Liver (tissue), 9 donors: ENCODE data around the gene KLHDC7B. TPM values are rescaled to one million over a fixed set of nuclear protein-coding genes. Genes with fewer than 3 reads are reported as not detected.

Source experiments
- DNase-seq: peaks from one replicate; pipeline ENCODE4 v3.0.0-alpha.2; 2017; ENCODE audit warnings: low spot score
- H3K27ac ChIP-seq, 2 donors: one replicate each; pipeline ENCODE4 v1.7.0; 2013; ENCODE audit warnings: inconsistent platforms in 2 of 2, low read length in 2 of 2, control low read depth in 1 of 2, low read depth in 1 of 2, mild to moderate bottlenecking in 1 of 2
- H3K27me3 ChIP-seq, 4 donors: one replicate each; pipeline versions ENCODE4 v1.6.1 to v1.7.0; 2013; ENCODE audit warnings: low read length in 3 of 4, inconsistent platforms in 1 of 4, mild to moderate bottlenecking in 1 of 4, moderate library complexity in 1 of 4; ENCODE audit not compliant: control insufficient read depth in 4 of 4, insufficient read depth in 4 of 4
- H3K36me3 ChIP-seq, 4 donors: one replicate each; pipeline versions ENCODE4 v1.6.1 to v1.7.0; 2013; ENCODE audit warnings: low read length in 3 of 4, mild to moderate bottlenecking in 3 of 4, low read depth in 1 of 4, moderate library complexity in 1 of 4; ENCODE audit not compliant: control insufficient read depth in 4 of 4, insufficient read depth in 3 of 4
- H3K4me1 ChIP-seq, 4 donors: one replicate each; pipeline versions ENCODE4 v1.6.1 to v1.7.0; 2013; ENCODE audit warnings: low read length in 3 of 4, mild to moderate bottlenecking in 3 of 4, moderate library complexity in 1 of 4; ENCODE audit not compliant: control insufficient read depth in 4 of 4, insufficient read depth in 4 of 4
- H3K4me3 ChIP-seq, 3 donors: one replicate each; pipeline versions ENCODE4 v1.6.1 to v1.7.0; 2013; ENCODE audit warnings: low read length in 3 of 3, control low read depth in 1 of 3, low read depth in 1 of 3, mild to moderate bottlenecking in 1 of 3
- H3K9ac ChIP-seq, 2 donors: one replicate each; pipeline ENCODE4 v1.7.0; 2013; ENCODE audit warnings: low read length in 2 of 2, mild to moderate bottlenecking in 2 of 2, moderate library complexity in 2 of 2, control low read depth in 1 of 2, low read depth in 1 of 2
- H3K9me3 ChIP-seq, 4 donors: one replicate each; pipeline versions ENCODE4 v1.6.1 to v1.7.0; 2013; ENCODE audit warnings: low read length in 3 of 4; ENCODE audit not compliant: control insufficient read depth in 4 of 4
- EGR1 ChIP-seq, 2 donors: IDR thresholded peaks; 2 replicates each; pipeline ENCODE4 v1.6.1; 2016 to 2018; ENCODE audit warnings: antibody characterized with exemption in 2 of 2, low read depth in 2 of 2
- FOXA1 ChIP-seq: IDR thresholded peaks from 2 replicates; pipeline ENCODE4 v1.6.1; 2016; ENCODE audit warnings: antibody characterized with exemption
- FOXA2 ChIP-seq: IDR thresholded peaks from 2 replicates; pipeline ENCODE4 v1.6.1; 2016; ENCODE audit warnings: antibody characterized with exemption
- GABPA ChIP-seq, 2 donors: IDR thresholded peaks in 1 of 2; conservative IDR thresholded peaks in 1 of 2; 2 replicates each; pipeline ENCODE4 v1.6.1; 2016; ENCODE audit warnings: antibody characterized with exemption in 2 of 2, mild to moderate bottlenecking in 1 of 2, moderate library complexity in 1 of 2
- HNF4A ChIP-seq, 2 donors: conservative IDR thresholded peaks; 2 replicates each; pipeline ENCODE4 v1.6.1; 2016; ENCODE audit warnings: antibody characterized with exemption in 2 of 2, mild to moderate bottlenecking in 2 of 2
- HNF4G ChIP-seq: IDR thresholded peaks from 2 replicates; pipeline ENCODE4 v1.6.1; 2016; ENCODE audit warnings: antibody characterized with exemption
- JUND ChIP-seq, 2 donors: IDR thresholded peaks; 2 replicates each; pipeline ENCODE4 v1.6.1; 2016; ENCODE audit warnings: antibody characterized with exemption in 2 of 2
- NR2F2 ChIP-seq: IDR thresholded peaks from 2 replicates; pipeline ENCODE4 v1.6.1; 2016; ENCODE audit warnings: antibody characterized with exemption
- RAD21 ChIP-seq, 2 donors: IDR thresholded peaks; 2 replicates each; pipeline ENCODE4 v1.6.1; 2016; ENCODE audit warnings: antibody characterized with exemption in 2 of 2, mild to moderate bottlenecking in 2 of 2
- RXRA ChIP-seq, 2 donors: IDR thresholded peaks; 2 replicates each; pipeline ENCODE4 v1.6.1; 2017 to 2018; ENCODE audit warnings: antibody characterized with exemption in 2 of 2, mild to moderate bottlenecking in 1 of 2
- SP1 ChIP-seq: IDR thresholded peaks from 2 replicates; pipeline ENCODE4 v1.6.1; 2018; ENCODE audit warnings: antibody characterized with exemption, mild to moderate bottlenecking
- TAF1 ChIP-seq: conservative IDR thresholded peaks from 2 replicates; pipeline ENCODE4 v1.6.1; 2016; ENCODE audit warnings: antibody characterized with exemption, mild to moderate bottlenecking
- YY1 ChIP-seq: IDR thresholded peaks from 2 replicates; pipeline ENCODE4 v1.6.1; 2016; ENCODE audit warnings: antibody characterized with exemption, mild to moderate bottlenecking
- WGBS: extraction: QIAGEN DNeasy Blood & Tissue Kit; methylation state at CpG from one replicate; pipeline ENCODE4 v1.1.7; 2013; 5-methylcytosine and 5-hydroxymethylcytosine counted together
- polyA plus RNA-seq, 2 donors: library from polyadenylated mRNA; stranded (reverse) in 1 of 2; unstranded in 1 of 2; fragments of 200-250 nt in 1 of 2; fragments of >200 nt in 1 of 2; fragmentation: Nextera tagmentation in 1 of 2; extraction: Ambion mirVana in 1 of 2; gene quantifications; one replicate each; pipeline versions ENCODE4 v1.2.1 to v1.2.3, GENCODE V29; 2013 to 2015
- total RNA-seq, 2 donors: library from RNA; depleted of rRNA; stranded (reverse); fragments of >200 nt; gene quantifications; one replicate each; pipeline ENCODE4 v1.2.3, GENCODE V29; 2014
- TF ChIP-seq, protein P1 (sequence below): IDR thresholded peaks from 2 replicates; pipeline ENCODE4 v1.6.1; 2016; ENCODE audit warnings: antibody characterized with exemption
- TF ChIP-seq, protein P2 (sequence below): IDR thresholded peaks from 2 replicates; pipeline ENCODE4 v1.6.1; 2016; ENCODE audit warnings: antibody characterized with exemption, mild to moderate bottlenecking
- TF ChIP-seq, protein P3 (sequence below): fragments of 150-350 bp; IDR thresholded peaks from 2 replicates; pipeline ENCODE4 v1.5.1; 2017; ENCODE audit warnings: improper control_type of control experiment, low read depth, low read length; ENCODE audit not compliant: missing input control
- TF ChIP-seq, protein P4 (sequence below): IDR thresholded peaks from 2 replicates; pipeline ENCODE4 v1.6.1; 2016; ENCODE audit warnings: antibody characterized with exemption
- TF ChIP-seq, protein P5 (sequence below): IDR thresholded peaks from 2 replicates; pipeline ENCODE4 v1.6.1; 2016; ENCODE audit warnings: antibody characterized with exemption
- donor health status: healthy.
- donor health status: healthy.
- donor health status: healthy.
- donor health status: healthy.
- donor health status: healthy.

KLHDC7B gene
- total and polyA plus RNA-seq, 4 donors = 0.08 to 0.16 (median 0.08) TPM; not detected in 1

DNA sequence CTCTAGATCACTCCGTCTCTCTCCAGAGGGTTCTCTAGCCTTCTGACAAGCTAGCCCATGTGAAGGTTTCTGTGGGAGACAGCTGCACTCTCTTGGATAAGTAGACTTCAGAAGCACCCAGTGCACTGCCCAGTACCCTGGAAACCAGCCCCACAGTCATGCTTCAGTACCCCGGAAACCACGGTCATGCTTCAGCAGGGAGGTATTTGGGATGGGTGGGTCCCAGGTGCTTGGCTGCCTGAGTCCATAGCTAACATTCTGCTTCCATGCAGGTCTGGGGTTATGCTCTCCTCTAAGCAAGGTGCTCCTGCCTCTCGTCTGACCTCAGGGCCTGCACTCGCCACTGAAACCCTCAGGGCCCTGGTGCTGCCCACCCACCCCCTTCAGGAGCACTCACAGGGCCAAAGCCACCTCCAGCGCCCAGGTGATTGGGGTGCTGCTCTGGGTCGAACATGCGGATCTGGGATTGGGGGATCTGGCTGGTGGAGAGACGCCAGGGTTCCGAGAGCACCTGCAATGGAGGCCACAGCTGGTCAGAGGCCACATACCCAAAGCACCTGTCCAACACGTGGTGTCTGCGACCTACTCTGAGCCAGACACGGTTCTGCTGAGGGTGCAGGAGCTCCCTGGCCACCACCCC lies 24.3 kb downstream of the KLHDC7B start:
- TF ChIP-seq NR2F2 (no peak), HNF4A (conservative IDR thresholded peaks at IDR 0.05) (no peak), HNF4G (no peak), TAF1 (no peak), YY1 (no peak), FOXA1 (no peak), RXRA (IDR thresholded peaks at IDR 0.05) (no peak), RAD21 (IDR thresholded peaks at IDR 0.05) (no peak), FOXA2 (no peak), EGR1 (IDR thresholded peaks at IDR 0.05; ENCODE audit: low read depth in 2 of 2) (no peak), SP1 (no peak), JUND (IDR thresholded peaks at IDR 0.05) (no peak), GABPA (IDR thresholded peaks at IDR 0.05 in 1 of 2, conservative IDR thresholded peaks at IDR 0.05 in 1 of 2) (no peak)
- TF ChIP-seq, protein P1, sequence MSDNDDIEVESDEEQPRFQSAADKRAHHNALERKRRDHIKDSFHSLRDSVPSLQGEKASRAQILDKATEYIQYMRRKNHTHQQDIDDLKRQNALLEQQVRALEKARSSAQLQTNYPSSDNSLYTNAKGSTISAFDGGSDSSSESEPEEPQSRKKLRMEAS = no peak
- TF ChIP-seq, protein P2, sequence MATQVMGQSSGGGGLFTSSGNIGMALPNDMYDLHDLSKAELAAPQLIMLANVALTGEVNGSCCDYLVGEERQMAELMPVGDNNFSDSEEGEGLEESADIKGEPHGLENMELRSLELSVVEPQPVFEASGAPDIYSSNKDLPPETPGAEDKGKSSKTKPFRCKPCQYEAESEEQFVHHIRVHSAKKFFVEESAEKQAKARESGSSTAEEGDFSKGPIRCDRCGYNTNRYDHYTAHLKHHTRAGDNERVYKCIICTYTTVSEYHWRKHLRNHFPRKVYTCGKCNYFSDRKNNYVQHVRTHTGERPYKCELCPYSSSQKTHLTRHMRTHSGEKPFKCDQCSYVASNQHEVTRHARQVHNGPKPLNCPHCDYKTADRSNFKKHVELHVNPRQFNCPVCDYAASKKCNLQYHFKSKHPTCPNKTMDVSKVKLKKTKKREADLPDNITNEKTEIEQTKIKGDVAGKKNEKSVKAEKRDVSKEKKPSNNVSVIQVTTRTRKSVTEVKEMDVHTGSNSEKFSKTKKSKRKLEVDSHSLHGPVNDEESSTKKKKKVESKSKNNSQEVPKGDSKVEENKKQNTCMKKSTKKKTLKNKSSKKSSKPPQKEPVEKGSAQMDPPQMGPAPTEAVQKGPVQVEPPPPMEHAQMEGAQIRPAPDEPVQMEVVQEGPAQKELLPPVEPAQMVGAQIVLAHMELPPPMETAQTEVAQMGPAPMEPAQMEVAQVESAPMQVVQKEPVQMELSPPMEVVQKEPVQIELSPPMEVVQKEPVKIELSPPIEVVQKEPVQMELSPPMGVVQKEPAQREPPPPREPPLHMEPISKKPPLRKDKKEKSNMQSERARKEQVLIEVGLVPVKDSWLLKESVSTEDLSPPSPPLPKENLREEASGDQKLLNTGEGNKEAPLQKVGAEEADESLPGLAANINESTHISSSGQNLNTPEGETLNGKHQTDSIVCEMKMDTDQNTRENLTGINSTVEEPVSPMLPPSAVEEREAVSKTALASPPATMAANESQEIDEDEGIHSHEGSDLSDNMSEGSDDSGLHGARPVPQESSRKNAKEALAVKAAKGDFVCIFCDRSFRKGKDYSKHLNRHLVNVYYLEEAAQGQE = no peak
- TF ChIP-seq, protein P3, sequence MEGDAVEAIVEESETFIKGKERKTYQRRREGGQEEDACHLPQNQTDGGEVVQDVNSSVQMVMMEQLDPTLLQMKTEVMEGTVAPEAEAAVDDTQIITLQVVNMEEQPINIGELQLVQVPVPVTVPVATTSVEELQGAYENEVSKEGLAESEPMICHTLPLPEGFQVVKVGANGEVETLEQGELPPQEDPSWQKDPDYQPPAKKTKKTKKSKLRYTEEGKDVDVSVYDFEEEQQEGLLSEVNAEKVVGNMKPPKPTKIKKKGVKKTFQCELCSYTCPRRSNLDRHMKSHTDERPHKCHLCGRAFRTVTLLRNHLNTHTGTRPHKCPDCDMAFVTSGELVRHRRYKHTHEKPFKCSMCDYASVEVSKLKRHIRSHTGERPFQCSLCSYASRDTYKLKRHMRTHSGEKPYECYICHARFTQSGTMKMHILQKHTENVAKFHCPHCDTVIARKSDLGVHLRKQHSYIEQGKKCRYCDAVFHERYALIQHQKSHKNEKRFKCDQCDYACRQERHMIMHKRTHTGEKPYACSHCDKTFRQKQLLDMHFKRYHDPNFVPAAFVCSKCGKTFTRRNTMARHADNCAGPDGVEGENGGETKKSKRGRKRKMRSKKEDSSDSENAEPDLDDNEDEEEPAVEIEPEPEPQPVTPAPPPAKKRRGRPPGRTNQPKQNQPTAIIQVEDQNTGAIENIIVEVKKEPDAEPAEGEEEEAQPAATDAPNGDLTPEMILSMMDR = no peak
- TF ChIP-seq, protein P4, sequence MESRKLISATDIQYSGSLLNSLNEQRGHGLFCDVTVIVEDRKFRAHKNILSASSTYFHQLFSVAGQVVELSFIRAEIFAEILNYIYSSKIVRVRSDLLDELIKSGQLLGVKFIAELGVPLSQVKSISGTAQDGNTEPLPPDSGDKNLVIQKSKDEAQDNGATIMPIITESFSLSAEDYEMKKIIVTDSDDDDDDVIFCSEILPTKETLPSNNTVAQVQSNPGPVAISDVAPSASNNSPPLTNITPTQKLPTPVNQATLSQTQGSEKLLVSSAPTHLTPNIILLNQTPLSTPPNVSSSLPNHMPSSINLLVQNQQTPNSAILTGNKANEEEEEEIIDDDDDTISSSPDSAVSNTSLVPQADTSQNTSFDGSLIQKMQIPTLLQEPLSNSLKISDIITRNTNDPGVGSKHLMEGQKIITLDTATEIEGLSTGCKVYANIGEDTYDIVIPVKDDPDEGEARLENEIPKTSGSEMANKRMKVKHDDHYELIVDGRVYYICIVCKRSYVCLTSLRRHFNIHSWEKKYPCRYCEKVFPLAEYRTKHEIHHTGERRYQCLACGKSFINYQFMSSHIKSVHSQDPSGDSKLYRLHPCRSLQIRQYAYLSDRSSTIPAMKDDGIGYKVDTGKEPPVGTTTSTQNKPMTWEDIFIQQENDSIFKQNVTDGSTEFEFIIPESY = no peak
- TF ChIP-seq, protein P5, sequence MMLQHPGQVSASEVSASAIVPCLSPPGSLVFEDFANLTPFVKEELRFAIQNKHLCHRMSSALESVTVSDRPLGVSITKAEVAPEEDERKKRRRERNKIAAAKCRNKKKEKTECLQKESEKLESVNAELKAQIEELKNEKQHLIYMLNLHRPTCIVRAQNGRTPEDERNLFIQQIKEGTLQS = no peak
- 91% methylated on average over 13 of the region's 13 CpGs for whole genome bisulfite sequencing
- H3K36me3 ChIP-seq = peaks cover 0 to 17% (median 0%) of the 10 kb centered on the region in 4 donors
- no peaks in the 10 kb centered on the region for H3K27me3 ChIP-seq
- peaks cover 10 to 35% (median 22%) of the 10 kb centered on the region in 4 donors for H3K4me1 ChIP-seq
- H3K4me3 ChIP-seq = no peak overlapping the region
- H3K27ac ChIP-seq = peak overlapping the region; percentile 96 to 97
- no peak for DNase-seq
- H3K9me3 ChIP-seq = no peaks in the 10 kb centered on the region
- peak overlapping the region in 1 of 2 donors; percentile 36 for H3K9ac ChIP-seq
